HL-60 (cell line): Measurements from ENCODE around the gene ACTN4.

Experiments
- GABPA ChIP-seq: IDR thresholded peaks from 2 replicates; pipeline ENCODE4 v1.6.1; 2012; ENCODE audit warnings: low read depth
- POLR2AphosphoS5 ChIP-seq: IDR thresholded peaks from 2 replicates; pipeline ENCODE4 v1.6.1; 2012; ENCODE audit warnings: low read depth
- TF ChIP-seq, protein P1 (sequence below): IDR thresholded peaks from one replicate; pipeline ENCODE4 v1.5.1; 2011; ENCODE audit warnings: low read length, control low read depth, inconsistent platforms; ENCODE audit not compliant: insufficient read depth
- TF ChIP-seq, protein P2 (sequence below): IDR thresholded peaks from 2 replicates; pipeline ENCODE4 v1.6.1; 2012; ENCODE audit warnings: low read depth; ENCODE audit not compliant: insufficient replicate concordance

DNA sequence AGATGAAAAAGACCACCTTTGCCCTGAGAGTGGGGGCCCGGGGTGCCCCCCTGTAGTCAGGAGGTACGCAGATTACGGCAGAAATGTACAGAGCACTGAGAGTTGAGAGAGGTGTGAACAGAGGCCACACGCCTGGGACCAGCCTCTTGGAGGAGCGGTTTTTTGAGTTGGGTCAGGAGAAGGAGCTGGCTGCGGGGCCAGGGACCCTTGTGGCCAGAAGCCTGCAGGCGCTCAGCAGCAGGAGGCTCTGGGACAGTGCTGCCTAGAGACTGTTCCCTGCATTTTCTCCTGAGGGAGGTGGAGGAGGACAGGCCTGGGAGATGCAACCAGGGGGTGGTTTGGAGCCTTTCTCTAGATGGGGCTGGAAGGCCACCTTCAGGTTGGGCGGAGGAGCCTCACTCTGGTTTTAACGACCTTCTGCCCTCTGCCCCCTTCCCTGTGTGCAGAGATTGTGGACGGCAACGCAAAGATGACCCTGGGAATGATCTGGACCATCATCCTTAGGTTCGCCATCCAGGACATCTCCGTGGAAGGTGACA, 57.1 kb downstream of the ACTN4 start:
- TF ChIP-seq POLR2AphosphoS5 (no peak), GABPA (no peak)
- TF ChIP-seq, protein P1, sequence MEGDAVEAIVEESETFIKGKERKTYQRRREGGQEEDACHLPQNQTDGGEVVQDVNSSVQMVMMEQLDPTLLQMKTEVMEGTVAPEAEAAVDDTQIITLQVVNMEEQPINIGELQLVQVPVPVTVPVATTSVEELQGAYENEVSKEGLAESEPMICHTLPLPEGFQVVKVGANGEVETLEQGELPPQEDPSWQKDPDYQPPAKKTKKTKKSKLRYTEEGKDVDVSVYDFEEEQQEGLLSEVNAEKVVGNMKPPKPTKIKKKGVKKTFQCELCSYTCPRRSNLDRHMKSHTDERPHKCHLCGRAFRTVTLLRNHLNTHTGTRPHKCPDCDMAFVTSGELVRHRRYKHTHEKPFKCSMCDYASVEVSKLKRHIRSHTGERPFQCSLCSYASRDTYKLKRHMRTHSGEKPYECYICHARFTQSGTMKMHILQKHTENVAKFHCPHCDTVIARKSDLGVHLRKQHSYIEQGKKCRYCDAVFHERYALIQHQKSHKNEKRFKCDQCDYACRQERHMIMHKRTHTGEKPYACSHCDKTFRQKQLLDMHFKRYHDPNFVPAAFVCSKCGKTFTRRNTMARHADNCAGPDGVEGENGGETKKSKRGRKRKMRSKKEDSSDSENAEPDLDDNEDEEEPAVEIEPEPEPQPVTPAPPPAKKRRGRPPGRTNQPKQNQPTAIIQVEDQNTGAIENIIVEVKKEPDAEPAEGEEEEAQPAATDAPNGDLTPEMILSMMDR: no peak
- TF ChIP-seq, protein P2, sequence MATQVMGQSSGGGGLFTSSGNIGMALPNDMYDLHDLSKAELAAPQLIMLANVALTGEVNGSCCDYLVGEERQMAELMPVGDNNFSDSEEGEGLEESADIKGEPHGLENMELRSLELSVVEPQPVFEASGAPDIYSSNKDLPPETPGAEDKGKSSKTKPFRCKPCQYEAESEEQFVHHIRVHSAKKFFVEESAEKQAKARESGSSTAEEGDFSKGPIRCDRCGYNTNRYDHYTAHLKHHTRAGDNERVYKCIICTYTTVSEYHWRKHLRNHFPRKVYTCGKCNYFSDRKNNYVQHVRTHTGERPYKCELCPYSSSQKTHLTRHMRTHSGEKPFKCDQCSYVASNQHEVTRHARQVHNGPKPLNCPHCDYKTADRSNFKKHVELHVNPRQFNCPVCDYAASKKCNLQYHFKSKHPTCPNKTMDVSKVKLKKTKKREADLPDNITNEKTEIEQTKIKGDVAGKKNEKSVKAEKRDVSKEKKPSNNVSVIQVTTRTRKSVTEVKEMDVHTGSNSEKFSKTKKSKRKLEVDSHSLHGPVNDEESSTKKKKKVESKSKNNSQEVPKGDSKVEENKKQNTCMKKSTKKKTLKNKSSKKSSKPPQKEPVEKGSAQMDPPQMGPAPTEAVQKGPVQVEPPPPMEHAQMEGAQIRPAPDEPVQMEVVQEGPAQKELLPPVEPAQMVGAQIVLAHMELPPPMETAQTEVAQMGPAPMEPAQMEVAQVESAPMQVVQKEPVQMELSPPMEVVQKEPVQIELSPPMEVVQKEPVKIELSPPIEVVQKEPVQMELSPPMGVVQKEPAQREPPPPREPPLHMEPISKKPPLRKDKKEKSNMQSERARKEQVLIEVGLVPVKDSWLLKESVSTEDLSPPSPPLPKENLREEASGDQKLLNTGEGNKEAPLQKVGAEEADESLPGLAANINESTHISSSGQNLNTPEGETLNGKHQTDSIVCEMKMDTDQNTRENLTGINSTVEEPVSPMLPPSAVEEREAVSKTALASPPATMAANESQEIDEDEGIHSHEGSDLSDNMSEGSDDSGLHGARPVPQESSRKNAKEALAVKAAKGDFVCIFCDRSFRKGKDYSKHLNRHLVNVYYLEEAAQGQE: no peak
